HG02642 (cell line): ENCODE results near the gene TOMM7.
"Not testable (repeated sequence)": the region's sequence is repeated elsewhere in the genome, so short reads cannot be mapped to it uniquely, and the experiment has no call there.

ENCODE experiments used
- ATAC-seq: cut with Tn5 transposase; IDR thresholded peaks from one replicate; pipeline ENCODE4 v1.9.1; 2021; ENCODE audit warnings: mild to moderate bottlenecking; ENCODE audit not compliant: unreplicated experiment, poor library complexity

Gene TOMM7

GRCh38 chr7:22791204-22792158 is 31.2 kb downstream of the TOMM7 start:
- ATAC-seq: no peak

GRCh38 chr7:22790640-22791039 is 32.0 kb downstream of the TOMM7 start:
- not testable (repeated sequence) for ATAC-seq

- ATAC-seq: no peak
Observed at GRCh38 chr7:22787951-22788350, 34.7 kb downstream of the TOMM7 start.

- ATAC-seq: no peak
Observed at GRCh38 chr7:22786290-22786932, 36.2 kb downstream of the TOMM7 start.

- ATAC-seq: no peak
Observed at GRCh38 chr7:22784346-22784745, 38.3 kb downstream of the TOMM7 start.

GRCh38 chr7:22783421-22783820 is 39.2 kb downstream of the TOMM7 start:
- ATAC-seq: no peak

GRCh38 chr7:22782616-22783232 is 39.9 kb downstream of the TOMM7 start:
- peak; percentile 73 for ATAC-seq

GRCh38 chr7:22781230-22781711 is 41.4 kb downstream of the TOMM7 start:
- ATAC-seq: no peak

- ATAC-seq: not testable (repeated sequence)
Observed at GRCh38 chr7:22779730-22780323, 42.8 kb downstream of the TOMM7 start.

- ATAC-seq: no peak
Observed at GRCh38 chr7:22776964-22777363, 45.7 kb downstream of the TOMM7 start.

GRCh38 chr7:22772885-22773284 is 49.8 kb downstream of the TOMM7 start:
- no peak for ATAC-seq

GRCh38 chr7:22771872-22772228 is 50.8 kb downstream of the TOMM7 start:
- no peak for ATAC-seq

GRCh38 chr7:22771194-22771871 is 51.3 kb downstream of the TOMM7 start:
- no peak for ATAC-seq

GRCh38 chr7:22765609-22766008 is 57.0 kb downstream of the TOMM7 start:
- ATAC-seq: peak; percentile 66
